Measurements from ENCODE around the gene NTSR1. TPM values are rescaled to one million over a fixed set of nuclear protein-coding genes. Genes with fewer than 3 reads are reported as not detected.

The NTSR1 gene
- total and polyA plus RNA-seq, 2 of the 13 experiments (the other 11 are each of a cell fraction or from before 2014, with no cell fraction given), result 0.09 to 0.12 TPM

DNA sequence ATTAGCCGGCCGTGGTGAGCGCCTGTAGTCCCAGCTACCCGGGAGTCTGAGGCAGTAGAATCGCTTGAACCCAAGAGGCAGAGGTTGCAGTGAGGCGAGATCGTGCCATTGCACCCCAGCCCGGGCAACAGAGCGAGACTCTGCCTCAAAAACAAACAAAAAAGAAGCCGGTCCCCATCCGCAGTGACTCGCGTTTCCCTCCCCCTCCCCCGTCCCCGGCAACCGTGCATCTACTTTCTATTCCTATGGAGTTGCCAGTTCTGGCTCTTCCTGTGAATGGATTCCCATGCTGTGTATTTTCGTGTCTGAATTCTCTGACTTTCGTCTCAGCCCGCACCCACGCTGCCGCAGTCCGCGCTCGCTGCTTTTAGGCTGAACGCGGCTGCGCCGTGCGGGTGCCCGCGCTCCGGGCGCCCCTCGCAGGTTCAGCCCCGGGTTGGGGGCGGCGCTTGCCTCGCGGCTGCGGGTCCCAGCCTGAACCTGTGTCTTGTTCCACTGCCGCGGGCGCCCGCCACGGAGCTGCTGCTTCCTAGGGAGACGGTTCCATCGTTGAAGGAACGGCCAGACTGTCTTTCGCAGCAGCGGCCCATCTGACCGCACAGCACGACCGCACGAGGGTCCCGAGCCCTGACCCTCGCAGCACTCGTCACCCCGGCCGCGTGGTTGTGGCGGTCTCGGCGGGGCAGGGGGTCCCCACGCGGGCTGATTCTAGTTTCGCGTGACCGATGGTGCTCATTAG lies 86.6 kb downstream of the NTSR1 start (continued):
- TF ChIP-seq, protein P1, sequence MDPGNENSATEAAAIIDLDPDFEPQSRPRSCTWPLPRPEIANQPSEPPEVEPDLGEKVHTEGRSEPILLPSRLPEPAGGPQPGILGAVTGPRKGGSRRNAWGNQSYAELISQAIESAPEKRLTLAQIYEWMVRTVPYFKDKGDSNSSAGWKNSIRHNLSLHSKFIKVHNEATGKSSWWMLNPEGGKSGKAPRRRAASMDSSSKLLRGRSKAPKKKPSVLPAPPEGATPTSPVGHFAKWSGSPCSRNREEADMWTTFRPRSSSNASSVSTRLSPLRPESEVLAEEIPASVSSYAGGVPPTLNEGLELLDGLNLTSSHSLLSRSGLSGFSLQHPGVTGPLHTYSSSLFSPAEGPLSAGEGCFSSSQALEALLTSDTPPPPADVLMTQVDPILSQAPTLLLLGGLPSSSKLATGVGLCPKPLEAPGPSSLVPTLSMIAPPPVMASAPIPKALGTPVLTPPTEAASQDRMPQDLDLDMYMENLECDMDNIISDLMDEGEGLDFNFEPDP (CRISPR knock-in tag; conservative IDR thresholded peaks at IDR 0.05), result no peak
- peak; percentile 91 for TF ChIP-seq SAFB2 (CRISPR knock-in tag; IDR thresholded peaks at IDR 0.05; ENCODE audit: borderline replicate concordance, low read depth)
- no peak for TF ChIP-seq SIX4 (CRISPR knock-in tag; IDR thresholded peaks at IDR 0.05)
- peak; percentile 77 for TF ChIP-seq MED1 (CRISPR knock-in tag; IDR thresholded peaks at IDR 0.05)
- no peak for TF ChIP-seq SMC3 (IDR thresholded peaks at IDR 0.05; ENCODE audit: low read length)
- TF ChIP-seq ZNF644 (CRISPR knock-in tag; IDR thresholded peaks at IDR 0.05; ENCODE audit: low read depth), result no peak
- TF ChIP-seq, protein P2, sequence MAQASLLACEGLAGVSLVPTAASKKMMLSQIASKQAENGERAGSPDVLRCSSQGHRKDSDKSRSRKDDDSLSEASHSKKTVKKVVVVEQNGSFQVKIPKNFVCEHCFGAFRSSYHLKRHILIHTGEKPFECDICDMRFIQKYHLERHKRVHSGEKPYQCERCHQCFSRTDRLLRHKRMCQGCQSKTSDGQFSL (CRISPR knock-in tag; IDR thresholded peaks at IDR 0.05), result peak; percentile 41; the same call in 1 of the 2 replicates
- TF ChIP-seq ZNF564 (CRISPR knock-in tag; IDR thresholded peaks at IDR 0.05), result peak; percentile 66; the same call in 1 of the 2 replicates
- TF ChIP-seq, protein P3, sequence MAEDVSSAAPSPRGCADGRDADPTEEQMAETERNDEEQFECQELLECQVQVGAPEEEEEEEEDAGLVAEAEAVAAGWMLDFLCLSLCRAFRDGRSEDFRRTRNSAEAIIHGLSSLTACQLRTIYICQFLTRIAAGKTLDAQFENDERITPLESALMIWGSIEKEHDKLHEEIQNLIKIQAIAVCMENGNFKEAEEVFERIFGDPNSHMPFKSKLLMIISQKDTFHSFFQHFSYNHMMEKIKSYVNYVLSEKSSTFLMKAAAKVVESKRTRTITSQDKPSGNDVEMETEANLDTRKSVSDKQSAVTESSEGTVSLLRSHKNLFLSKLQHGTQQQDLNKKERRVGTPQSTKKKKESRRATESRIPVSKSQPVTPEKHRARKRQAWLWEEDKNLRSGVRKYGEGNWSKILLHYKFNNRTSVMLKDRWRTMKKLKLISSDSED (CRISPR knock-in tag; IDR thresholded peaks at IDR 0.05), result no peak
- no peak for TF ChIP-seq ZNF3 (CRISPR knock-in tag; IDR thresholded peaks at IDR 0.05)
- TF ChIP-seq ZNF460 (CRISPR knock-in tag; IDR thresholded peaks at IDR 0.05; ENCODE audit: borderline replicate concordance), result no peak
- no peak for TF ChIP-seq ZNF292 (CRISPR knock-in tag; IDR thresholded peaks at IDR 0.05; ENCODE audit: borderline replicate concordance, low read depth)
- TF ChIP-seq, protein P4, sequence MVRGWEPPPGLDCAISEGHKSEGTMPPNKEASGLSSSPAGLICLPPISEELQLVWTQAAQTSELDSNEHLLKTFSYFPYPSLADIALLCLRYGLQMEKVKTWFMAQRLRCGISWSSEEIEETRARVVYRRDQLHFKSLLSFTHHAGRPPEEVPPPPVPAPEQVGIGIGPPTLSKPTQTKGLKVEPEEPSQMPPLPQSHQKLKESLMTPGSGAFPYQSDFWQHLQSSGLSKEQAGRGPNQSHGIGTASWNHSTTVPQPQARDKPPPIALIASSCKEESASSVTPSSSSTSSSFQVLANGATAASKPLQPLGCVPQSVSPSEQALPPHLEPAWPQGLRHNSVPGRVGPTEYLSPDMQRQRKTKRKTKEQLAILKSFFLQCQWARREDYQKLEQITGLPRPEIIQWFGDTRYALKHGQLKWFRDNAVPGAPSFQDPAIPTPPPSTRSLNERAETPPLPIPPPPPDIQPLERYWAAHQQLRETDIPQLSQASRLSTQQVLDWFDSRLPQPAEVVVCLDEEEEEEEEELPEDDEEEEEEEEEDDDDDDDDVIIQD (CRISPR knock-in tag; IDR thresholded peaks at IDR 0.05; ENCODE audit: low read depth), result no peak
- TF ChIP-seq ZNF296 (CRISPR knock-in tag; conservative IDR thresholded peaks at IDR 0.05), result no peak
- TF ChIP-seq HOXA3 (CRISPR knock-in tag; IDR thresholded peaks at IDR 0.05), result peak; percentile 71; the same call in 1 of the 2 replicates
- TF ChIP-seq HCFC1 (IDR thresholded peaks at IDR 0.05; ENCODE audit: low read depth, low read length), result no peak
- TF ChIP-seq, protein P5, sequence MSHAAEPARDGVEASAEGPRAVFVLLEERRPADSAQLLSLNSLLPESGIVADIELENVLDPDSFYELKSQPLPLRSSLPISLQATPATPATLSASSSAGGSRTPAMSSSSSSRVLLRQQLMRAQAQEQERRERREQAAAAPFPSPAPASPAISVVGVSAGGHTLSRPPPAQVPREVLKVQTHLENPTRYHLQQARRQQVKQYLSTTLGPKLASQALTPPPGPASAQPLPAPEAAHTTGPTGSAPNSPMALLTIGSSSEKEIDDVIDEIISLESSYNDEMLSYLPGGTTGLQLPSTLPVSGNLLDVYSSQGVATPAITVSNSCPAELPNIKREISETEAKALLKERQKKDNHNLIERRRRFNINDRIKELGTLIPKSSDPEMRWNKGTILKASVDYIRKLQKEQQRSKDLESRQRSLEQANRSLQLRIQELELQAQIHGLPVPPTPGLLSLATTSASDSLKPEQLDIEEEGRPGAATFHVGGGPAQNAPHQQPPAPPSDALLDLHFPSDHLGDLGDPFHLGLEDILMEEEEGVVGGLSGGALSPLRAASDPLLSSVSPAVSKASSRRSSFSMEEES (CRISPR knock-in tag; IDR thresholded peaks at IDR 0.05), result no peak
- TF ChIP-seq, protein P6, sequence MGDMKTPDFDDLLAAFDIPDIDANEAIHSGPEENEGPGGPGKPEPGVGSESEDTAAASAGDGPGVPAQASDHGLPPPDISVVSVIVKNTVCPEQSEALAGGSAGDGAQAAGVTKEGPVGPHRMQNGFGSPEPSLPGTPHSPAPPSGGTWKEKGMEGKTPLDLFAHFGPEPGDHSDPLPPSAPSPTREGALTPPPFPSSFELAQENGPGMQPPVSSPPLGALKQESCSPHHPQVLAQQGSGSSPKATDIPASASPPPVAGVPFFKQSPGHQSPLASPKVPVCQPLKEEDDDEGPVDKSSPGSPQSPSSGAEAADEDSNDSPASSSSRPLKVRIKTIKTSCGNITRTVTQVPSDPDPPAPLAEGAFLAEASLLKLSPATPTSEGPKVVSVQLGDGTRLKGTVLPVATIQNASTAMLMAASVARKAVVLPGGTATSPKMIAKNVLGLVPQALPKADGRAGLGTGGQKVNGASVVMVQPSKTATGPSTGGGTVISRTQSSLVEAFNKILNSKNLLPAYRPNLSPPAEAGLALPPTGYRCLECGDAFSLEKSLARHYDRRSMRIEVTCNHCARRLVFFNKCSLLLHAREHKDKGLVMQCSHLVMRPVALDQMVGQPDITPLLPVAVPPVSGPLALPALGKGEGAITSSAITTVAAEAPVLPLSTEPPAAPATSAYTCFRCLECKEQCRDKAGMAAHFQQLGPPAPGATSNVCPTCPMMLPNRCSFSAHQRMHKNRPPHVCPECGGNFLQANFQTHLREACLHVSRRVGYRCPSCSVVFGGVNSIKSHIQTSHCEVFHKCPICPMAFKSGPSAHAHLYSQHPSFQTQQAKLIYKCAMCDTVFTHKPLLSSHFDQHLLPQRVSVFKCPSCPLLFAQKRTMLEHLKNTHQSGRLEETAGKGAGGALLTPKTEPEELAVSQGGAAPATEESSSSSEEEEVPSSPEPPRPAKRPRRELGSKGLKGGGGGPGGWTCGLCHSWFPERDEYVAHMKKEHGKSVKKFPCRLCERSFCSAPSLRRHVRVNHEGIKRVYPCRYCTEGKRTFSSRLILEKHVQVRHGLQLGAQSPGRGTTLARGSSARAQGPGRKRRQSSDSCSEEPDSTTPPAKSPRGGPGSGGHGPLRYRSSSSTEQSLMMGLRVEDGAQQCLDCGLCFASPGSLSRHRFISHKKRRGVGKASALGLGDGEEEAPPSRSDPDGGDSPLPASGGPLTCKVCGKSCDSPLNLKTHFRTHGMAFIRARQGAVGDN (CRISPR knock-in tag; IDR thresholded peaks at IDR 0.05), result peak; percentile 91
- no peak for TF ChIP-seq NCOA5 (CRISPR knock-in tag; IDR thresholded peaks at IDR 0.05)
